ENCODE measurements around the gene ZBTB39.

DNA sequence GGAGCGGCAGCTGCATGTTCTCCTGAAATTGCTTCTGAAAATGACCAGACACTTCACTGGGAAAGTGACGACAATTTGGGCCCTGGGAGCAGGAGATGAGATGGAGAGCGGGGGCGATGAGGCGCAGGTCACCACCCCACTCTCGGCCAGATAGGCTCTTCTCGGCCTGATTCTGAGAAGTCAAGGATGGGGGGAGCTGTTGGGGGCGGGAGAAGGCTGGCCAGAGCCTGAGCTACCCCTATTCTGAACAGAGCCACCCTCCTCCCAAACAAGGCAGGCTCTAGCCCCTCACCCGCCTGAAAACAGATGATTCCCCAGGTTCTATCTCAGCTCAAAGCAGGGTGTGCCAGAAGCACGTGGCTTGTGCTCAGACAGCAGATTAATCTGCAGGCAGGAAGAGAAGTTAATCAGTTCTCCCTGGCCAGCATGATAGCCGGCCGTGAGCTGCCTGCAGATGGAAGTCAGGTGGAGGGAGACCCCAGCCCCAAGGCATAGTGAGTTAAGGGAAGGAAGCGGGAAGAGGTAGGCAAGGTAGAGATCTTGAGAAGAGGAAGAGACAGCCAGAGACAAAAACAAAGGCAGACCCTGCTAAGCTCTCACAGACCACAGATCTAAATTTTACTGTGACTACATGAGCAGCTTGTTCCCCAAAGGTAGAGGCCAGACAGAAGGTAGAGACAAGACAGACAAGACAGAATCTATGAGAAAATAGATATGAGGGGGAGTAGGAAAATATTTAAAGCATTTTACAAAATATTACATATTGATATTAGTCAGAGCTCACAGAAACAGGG lies 20.9 kb upstream of the ZBTB39 start:
- no peak for TF ChIP-seq CTCF (IDR thresholded peaks at IDR 0.05)
- no peak for TF ChIP-seq POLR2A (IDR thresholded peaks at IDR 0.05)

All from body of pancreas (tissue), 4 donors.